Measurements from ENCODE around the gene JCHAIN. TPM values are rescaled to one million over a fixed set of nuclear protein-coding genes. Genes with fewer than 3 reads are reported as not detected.

The JCHAIN gene
- total RNA-seq (2014; rRNA removed; shearing (Covaris generic)): 2.3 and 3.0 TPM in 2 replicates
- polyA plus RNA-seq (2016; fragmentation: Nextera tagmentation; extraction: Ambion mirVana): 4.7 and 4.9 TPM in 2 replicates

- Histone ChIP-seq H3K9me3 (ENCODE audit: low read depth) (no peaks in the 10 kb centered on the region), H3K9me2 (ENCODE audit: insufficient read depth) (no peaks in the 10 kb centered on the region), H3K79me2 (ENCODE audit: insufficient read depth) (no peaks in the 10 kb centered on the region), H3K36me3 (ENCODE audit: low read depth) (no peaks in the 10 kb centered on the region), H3K4me3 (peak within 1 kb of the TSS; percentile 36), H3K27me3 (replicated peaks; ENCODE audit: insufficient read depth) (no peaks in the 10 kb centered on the region), H2AFZ (peak within 1 kb of the TSS; percentile 23; the same call in 1 of the 2 replicates), H3K27ac (no peak within 1 kb of the TSS), H3K9ac (no peak within 1 kb of the TSS), H3F3A (ENCODE audit: insufficient read depth) (peaks cover 21% of the 10 kb centered on the region), H3K4me2 (ENCODE audit: unreplicated experiment) (peak within 1 kb of the TSS; percentile 44), H4K20me1 (ENCODE audit: insufficient read depth) (no peaks in the 10 kb centered on the region), H3K4me1 (ENCODE audit: insufficient read depth) (peaks cover 39% of the 10 kb centered on the region)
- in situ Hi-C loops (cut with MboI): no loop called here
- peak; percentile 49 for DNase-seq
- WGBS, 2 experiments (ENCODE audit: low coverage in 1 of 2, low lambda C conversion rate in 2 of 2, missing lambda C conversion rate in 2 of 2): 64 to 71% methylated on average over 1 of the region's 1 CpG
- TF ChIP-seq EZH2 (IDR thresholded peaks at IDR 0.05; ENCODE audit: insufficient read depth, poor library complexity, severe bottlenecking) (no peak), EZH2phosphoT487 (IDR thresholded peaks at IDR 0.05; ENCODE audit: insufficient read depth, low read depth) (no peak)
Observed at GRCh38 chr4:70666369-70666768, at the start of gene JCHAIN. JCHAIN (minus strand) TSS chr4:70666508; CDS start chr4:70666490, 18 bp downstream.

- TF ChIP-seq EZH2 (IDR thresholded peaks at IDR 0.05; ENCODE audit: insufficient read depth, poor library complexity, severe bottlenecking) (no peak), EZH2phosphoT487 (IDR thresholded peaks at IDR 0.05; ENCODE audit: insufficient read depth, low read depth) (no peak)
- WGBS, 2 experiments (ENCODE audit: low coverage in 1 of 2, low lambda C conversion rate in 2 of 2, missing lambda C conversion rate in 2 of 2): 91 to 92% methylated on average over 6 of the region's 6 CpGs
- no peak overlapping the region for H3K4me2 ChIP-seq (ENCODE audit: unreplicated experiment)
- H3K36me3 ChIP-seq (ENCODE audit: low read depth): no peaks in the 10 kb centered on the region
- in situ Hi-C loops (cut with MboI): no loop called here
- H3K9me2 ChIP-seq (ENCODE audit: insufficient read depth): no peaks in the 10 kb centered on the region
- H3K27me3 ChIP-seq (replicated peaks; ENCODE audit: insufficient read depth): no peaks in the 10 kb centered on the region
- H2AFZ ChIP-seq: no peak overlapping the region
- no peak overlapping the region for H3K27ac ChIP-seq
- no peak overlapping the region for H3K4me3 ChIP-seq
- H4K20me1 ChIP-seq (ENCODE audit: insufficient read depth): no peaks in the 10 kb centered on the region
- H3K79me2 ChIP-seq (ENCODE audit: insufficient read depth): peaks cover 97% of the 10 kb centered on the region
- H3K4me1 ChIP-seq (ENCODE audit: insufficient read depth): no peaks in the 10 kb centered on the region
- H3F3A ChIP-seq (ENCODE audit: insufficient read depth): no peaks in the 10 kb centered on the region
- H3K9me3 ChIP-seq (ENCODE audit: low read depth): no peaks in the 10 kb centered on the region
- peak; percentile 32 for DNase-seq
- H3K9ac ChIP-seq: no peak overlapping the region
Observed at GRCh38 chr4:70715097-70715496, 48.8 kb upstream of the JCHAIN start.

GRCh38 chr4:70714079-70714887 is 48.0 kb upstream of the JCHAIN start:
- WGBS, 2 experiments (ENCODE audit: low coverage in 1 of 2, low lambda C conversion rate in 2 of 2, missing lambda C conversion rate in 2 of 2): 92 to 96% methylated on average over 5 of the region's 5 CpGs
- peaks cover 97% of the 10 kb centered on the region for H3K79me2 ChIP-seq (ENCODE audit: insufficient read depth)

GRCh38 chr4:70713453-70714078 is 47.3 kb upstream of the JCHAIN start:
- Histone ChIP-seq H3K4me2 (ENCODE audit: unreplicated experiment) (no peak overlapping the region), H3K36me3 (ENCODE audit: low read depth) (no peaks in the 10 kb centered on the region), H3K4me3 (no peak overlapping the region), H2AFZ (no peak overlapping the region), H3K79me2 (ENCODE audit: insufficient read depth) (peaks cover 97% of the 10 kb centered on the region), H3K4me1 (ENCODE audit: insufficient read depth) (no peaks in the 10 kb centered on the region), H4K20me1 (ENCODE audit: insufficient read depth) (no peaks in the 10 kb centered on the region), H3K27ac (no peak overlapping the region), H3K9me2 (ENCODE audit: insufficient read depth) (no peaks in the 10 kb centered on the region), H3F3A (ENCODE audit: insufficient read depth) (no peaks in the 10 kb centered on the region), H3K9ac (no peak overlapping the region), H3K9me3 (ENCODE audit: low read depth) (no peaks in the 10 kb centered on the region), H3K27me3 (replicated peaks; ENCODE audit: insufficient read depth) (no peaks in the 10 kb centered on the region)
- DNase-seq: no peak
- TF ChIP-seq EZH2 (IDR thresholded peaks at IDR 0.05; ENCODE audit: insufficient read depth, poor library complexity, severe bottlenecking) (no peak), EZH2phosphoT487 (IDR thresholded peaks at IDR 0.05; ENCODE audit: insufficient read depth, low read depth) (no peak)
- WGBS, 2 experiments (ENCODE audit: low coverage in 1 of 2, low lambda C conversion rate in 2 of 2, missing lambda C conversion rate in 2 of 2): 77 to 84% methylated on average over 7 of the region's 7 CpGs
- in situ Hi-C loops (cut with MboI): no loop called here

More at GRCh38 chr4:70714079-70714887, 48.0 kb upstream of the JCHAIN start:
- H3K9me2 ChIP-seq (ENCODE audit: insufficient read depth): no peaks in the 10 kb centered on the region
- H3K27me3 ChIP-seq (replicated peaks; ENCODE audit: insufficient read depth): no peaks in the 10 kb centered on the region
- no peaks in the 10 kb centered on the region for H3K4me1 ChIP-seq (ENCODE audit: insufficient read depth)
- H3K27ac ChIP-seq: no peak overlapping the region
- no peaks in the 10 kb centered on the region for H4K20me1 ChIP-seq (ENCODE audit: insufficient read depth)
- no peaks in the 10 kb centered on the region for H3K36me3 ChIP-seq (ENCODE audit: low read depth)
- H2AFZ ChIP-seq: no peak overlapping the region
- H3F3A ChIP-seq (ENCODE audit: insufficient read depth): no peaks in the 10 kb centered on the region
- peak; percentile 25 for DNase-seq
- TF ChIP-seq EZH2 (IDR thresholded peaks at IDR 0.05; ENCODE audit: insufficient read depth, poor library complexity, severe bottlenecking) (no peak), EZH2phosphoT487 (IDR thresholded peaks at IDR 0.05; ENCODE audit: insufficient read depth, low read depth) (no peak)
- in situ Hi-C loops (cut with MboI): no loop called here
- no peaks in the 10 kb centered on the region for H3K9me3 ChIP-seq (ENCODE audit: low read depth)
- H3K4me3 ChIP-seq: no peak overlapping the region
- no peak overlapping the region for H3K4me2 ChIP-seq (ENCODE audit: unreplicated experiment)
- H3K9ac ChIP-seq: no peak overlapping the region
